HG02970 (cell line): ENCODE results near the gene OXA1L.
"Not testable (repeated sequence)": the region's sequence is repeated elsewhere in the genome, so short reads cannot be mapped to it uniquely, and the experiment has no call there.

Source experiments
- ATAC-seq: cut with Tn5 transposase; IDR thresholded peaks from one replicate; pipeline ENCODE4 v1.9.1; 2021; ENCODE audit warnings: mild to moderate bottlenecking, moderate library complexity, moderate number of reproducible peaks; ENCODE audit not compliant: unreplicated experiment, low FRiP score

The OXA1L gene

GRCh38 chr14:22767323-22767589 lies 768 bp downstream of the OXA1L start:
- ATAC-seq, result no peak

- ATAC-seq, result no peak
Observed at GRCh38 chr14:22768947-22769346, 2.5 kb downstream of the OXA1L start.

- ATAC-seq, result no peak
Observed at GRCh38 chr14:22769369-22769768, 2.9 kb downstream of the OXA1L start.

- ATAC-seq, result no peak
Observed at GRCh38 chr14:22770481-22771187, 4.1 kb downstream of the OXA1L start.

GRCh38 chr14:22772725-22773124 lies 6.2 kb downstream of the OXA1L start:
- no peak for ATAC-seq

- ATAC-seq, result no peak
Observed at GRCh38 chr14:22773162-22774010, 6.9 kb downstream of the OXA1L start.

DNA sequence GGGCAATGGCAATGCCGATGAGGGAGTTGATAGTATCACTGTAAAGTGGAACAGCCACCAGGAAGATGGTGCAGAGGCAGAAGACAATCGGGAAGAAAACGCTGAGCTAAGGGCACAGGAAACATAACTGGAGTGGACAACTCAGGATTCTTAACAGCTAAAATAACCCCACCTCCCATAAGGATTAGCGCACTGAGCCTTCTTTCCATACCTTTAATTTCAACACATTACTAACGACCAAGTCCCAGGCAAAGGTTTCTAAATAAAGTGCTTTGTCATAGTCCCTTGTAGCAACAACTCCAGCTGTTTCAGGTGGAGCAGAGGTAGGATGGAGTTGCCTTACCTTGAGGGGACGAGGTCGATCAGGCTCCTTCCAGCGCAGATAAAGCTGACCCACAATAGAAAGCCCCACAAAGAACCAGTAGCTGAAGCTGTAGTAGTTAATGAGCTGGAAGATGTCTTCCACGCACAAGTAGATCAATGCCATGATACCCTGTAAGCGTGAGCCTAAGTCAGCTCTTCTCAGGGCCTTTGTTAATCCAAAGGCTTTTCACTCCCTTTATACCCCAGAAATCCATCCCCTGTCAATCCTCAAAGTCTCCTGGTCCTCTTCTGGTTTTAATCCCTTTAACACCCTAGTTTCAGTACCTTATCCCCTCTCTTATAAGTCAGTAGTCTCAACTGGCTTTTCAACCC lies 7.7 kb downstream of the OXA1L start:
- no peak for ATAC-seq

- no peak for ATAC-seq
Observed at GRCh38 chr14:22776215-22776614, 9.7 kb downstream of the OXA1L start.

GRCh38 chr14:22776849-22777248 lies 10.4 kb downstream of the OXA1L start:
- ATAC-seq, result not testable (repeated sequence)

GRCh38 chr14:22778084-22778483 lies 11.6 kb downstream of the OXA1L start:
- ATAC-seq, result no peak

- ATAC-seq, result no peak
Observed at GRCh38 chr14:22780105-22780679, 13.7 kb downstream of the OXA1L start.

GRCh38 chr14:22780941-22781300 lies 14.4 kb downstream of the OXA1L start:
- no peak for ATAC-seq

- no peak for ATAC-seq
Observed at GRCh38 chr14:22781301-22781991, 15.0 kb downstream of the OXA1L start.

DNA sequence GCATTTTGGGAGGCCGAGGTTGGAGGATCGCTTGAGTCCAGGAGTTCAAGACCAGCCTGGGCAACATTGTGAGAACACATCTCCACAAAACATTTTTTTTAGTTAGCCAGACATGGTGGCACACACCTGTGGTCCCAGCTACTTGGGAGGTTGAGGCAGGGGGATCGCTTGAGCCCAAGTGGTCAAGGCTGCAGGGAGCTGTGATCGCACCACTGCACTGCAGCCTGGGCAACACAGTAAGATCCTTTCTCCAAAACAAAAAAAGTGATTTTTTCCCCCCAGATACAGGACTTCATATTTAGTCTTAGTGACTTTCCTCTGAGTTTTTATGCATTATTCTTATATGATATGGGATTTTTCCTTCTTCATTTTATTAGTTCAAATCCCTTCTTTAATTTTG lies 20.2 kb downstream of the OXA1L start:
- no peak for ATAC-seq

DNA sequence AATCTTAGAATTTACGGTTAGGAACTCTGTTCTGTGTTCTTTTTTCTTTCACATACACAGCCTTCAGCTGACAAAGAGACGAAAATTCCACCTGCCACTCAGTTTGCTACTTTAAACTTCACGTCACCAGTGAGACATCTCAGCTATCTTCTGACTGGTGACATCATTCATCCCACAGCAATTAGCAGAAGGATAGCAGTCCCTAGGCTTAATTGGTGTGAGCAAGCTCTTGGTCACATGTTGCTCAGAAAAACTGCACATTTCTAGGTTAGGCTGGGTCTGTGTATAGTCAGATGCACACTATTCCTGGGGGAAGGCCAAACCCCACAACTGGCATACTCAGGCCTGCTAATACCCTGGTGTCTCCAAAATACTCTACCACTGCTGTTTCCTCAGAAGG lies 24.8 kb downstream of the OXA1L start:
- ATAC-seq, result no peak

DNA sequence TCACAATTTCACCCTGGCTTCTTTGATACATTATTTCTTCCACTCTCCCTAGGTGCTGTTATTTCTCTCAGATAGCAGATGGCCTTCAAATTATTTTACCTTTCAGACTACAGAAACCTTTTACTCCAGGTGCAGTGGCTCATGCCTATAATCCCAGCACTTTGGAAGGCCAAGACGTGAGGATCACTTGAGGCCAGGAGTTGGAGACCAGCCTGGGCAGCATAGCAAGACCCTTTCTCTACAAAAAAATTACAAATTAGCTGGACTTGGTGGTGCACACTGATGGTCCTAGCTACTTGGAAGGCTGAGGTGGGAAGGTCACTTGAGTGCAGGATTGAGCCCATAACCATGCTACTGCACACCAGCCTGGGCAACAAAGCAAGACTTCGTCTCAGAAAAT lies 25.7 kb downstream of the OXA1L start:
- no peak for ATAC-seq

DNA sequence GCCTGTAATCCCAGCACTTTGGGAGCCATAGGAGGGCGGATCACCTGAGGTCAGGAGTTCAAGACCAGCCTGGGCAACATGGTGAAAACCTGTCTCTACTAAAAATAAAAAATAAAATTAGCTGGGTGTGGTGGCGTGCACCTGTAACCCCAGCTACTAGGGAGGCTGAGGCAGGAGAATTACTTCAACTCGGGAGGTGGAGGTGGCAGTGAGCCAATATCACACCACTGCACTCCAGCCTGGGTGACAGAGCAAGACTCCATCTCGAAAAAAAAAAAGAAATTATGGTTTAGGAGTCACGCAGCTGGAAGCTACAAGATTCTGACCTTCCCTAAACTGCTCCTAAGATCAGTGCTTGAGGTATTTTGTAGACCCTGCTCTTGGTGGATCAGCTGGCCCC lies 27.1 kb downstream of the OXA1L start:
- ATAC-seq, result not testable (repeated sequence)

GRCh38 chr14:22793976-22794375 lies 27.5 kb downstream of the OXA1L start:
- ATAC-seq, result no peak

DNA sequence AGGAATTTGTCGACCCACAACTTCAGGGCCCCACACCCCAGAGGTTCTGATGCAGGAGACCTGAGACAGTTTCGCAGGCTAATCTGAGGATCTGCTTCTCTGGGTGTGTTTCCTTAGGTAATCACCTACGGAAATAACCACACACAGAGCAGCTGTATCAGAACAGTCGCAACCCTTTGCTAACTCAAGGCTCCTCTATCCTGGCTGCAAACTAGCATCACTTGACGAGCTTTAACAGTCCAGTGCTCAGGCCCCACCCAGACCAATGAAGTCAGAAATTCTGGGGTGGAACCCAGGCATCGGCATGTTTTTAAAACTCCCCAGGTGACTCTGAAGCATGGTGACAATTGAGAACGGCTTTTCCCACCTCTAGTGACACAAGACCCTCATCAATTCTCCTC lies 28.1 kb downstream of the OXA1L start:
- ATAC-seq, result no peak

DNA sequence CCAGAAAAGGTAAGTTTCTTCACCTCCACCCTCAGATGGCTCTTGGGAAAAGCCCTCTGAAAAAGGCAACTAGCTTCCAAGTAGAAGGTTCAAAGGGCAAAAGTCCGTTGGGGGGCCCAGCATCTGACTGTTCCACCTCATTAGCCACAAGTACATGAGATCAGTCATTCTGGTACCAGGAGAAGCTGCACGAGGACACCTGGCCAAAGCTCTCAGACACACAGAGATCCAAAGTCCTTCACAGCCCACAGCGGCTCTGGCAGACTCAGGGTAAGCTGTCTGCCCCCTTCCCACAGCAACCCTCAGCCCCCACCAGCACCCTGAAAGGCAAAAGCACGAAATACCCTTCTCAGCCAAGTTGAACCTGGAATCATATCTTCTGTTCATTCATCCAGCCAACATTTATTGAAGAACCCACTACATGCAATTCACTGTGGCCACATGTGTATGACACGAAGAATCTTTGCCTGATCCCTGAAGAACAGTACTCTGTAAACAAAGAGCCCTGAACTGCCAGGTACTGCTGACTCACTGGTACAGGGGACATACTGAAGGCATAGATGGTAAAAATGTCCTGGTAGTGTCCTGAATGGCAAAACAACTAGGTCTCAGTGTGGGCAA lies 29.7 kb downstream of the OXA1L start:
- ATAC-seq, result no peak
